Right atrium auricular region (tissue), 2 donors: ENCODE data around the gene RNF214. TPM values are rescaled to one million over a fixed set of nuclear protein-coding genes. Genes with fewer than 3 reads are reported as not detected.
"Not testable (repeated sequence)": the region's sequence is repeated elsewhere in the genome, so short reads cannot be mapped to it uniquely, and the experiment has no call there.

ENCODE experiments used
- DNase-seq: peaks from one replicate; pipeline ENCODE4 v3.0.0-alpha.2; 2019; ENCODE audit warnings: low spot score
- H3K27ac ChIP-seq, 2 donors: fragments of 200-600 bp; sonication (generic); 1 replicate in 1 of 2; 2 replicates in 1 of 2; pipeline ENCODE4 v1.5.1; 2016 to 2019
- H3K27me3 ChIP-seq, 2 donors: fragments of 200-600 bp; sonication (generic); one replicate each; pipeline versions ENCODE4 v1.5.1 to v1.6.0; 2017 to 2019
- H3K36me3 ChIP-seq: fragments of 200-600 bp; sonication (generic); one replicate; pipeline ENCODE4 v1.5.1; 2016
- H3K4me1 ChIP-seq, 2 donors: fragments of 200-600 bp; sonication (generic); one replicate each; pipeline versions ENCODE4 v1.5.1 to v1.6.0; 2017 to 2019
- H3K4me3 ChIP-seq, 2 donors: fragments of 200-600 bp; sonication (generic); 1 replicate in 1 of 2; 2 replicates in 1 of 2; pipeline ENCODE4 v1.5.1; 2017 to 2019; ENCODE audit warnings: mild to moderate bottlenecking in 1 of 2, moderate library complexity in 1 of 2
- H3K9me3 ChIP-seq, 2 donors: fragments of 200-600 bp; sonication (generic); one replicate each; pipeline ENCODE4 v1.5.1; 2019
- CTCF ChIP-seq, 2 donors: fragments of 200-600 bp; sonication (generic); IDR thresholded peaks; one replicate each; pipeline ENCODE4 v1.5.1; 2019; ENCODE audit warnings: antibody characterized with exemption in 2 of 2
- total RNA-seq, 2 donors: library from RNA; depleted of rRNA; stranded (reverse); fragments of >200 nt; gene quantifications; one replicate each; pipeline ENCODE4 v1.1.0, GENCODE V29; 2016

RNF214 gene
- total RNA-seq, 2 donors from 2014 or later: 11.0 to 11.5 TPM

- Histone ChIP-seq H3K36me3 (peaks cover 7% of the 10 kb centered on the region), H3K27me3 (no peaks in the 10 kb centered on the region), H3K9me3 (no peaks in the 10 kb centered on the region), H3K4me1 (no peaks in the 10 kb centered on the region), H3K27ac (no peak overlapping the region), H3K4me3 (no peak overlapping the region)
- no peak for TF ChIP-seq CTCF (IDR thresholded peaks at IDR 0.05)
- DNase-seq: no peak
Observed at GRCh38 chr11:117269856-117270255, 37.4 kb downstream of the RNF214 start.

- Histone ChIP-seq H3K9me3 (no peaks in the 10 kb centered on the region), H3K36me3 (peaks cover 14% of the 10 kb centered on the region), H3K27ac (no peak overlapping the region), H3K4me3 (no peak overlapping the region), H3K4me1 (no peaks in the 10 kb centered on the region), H3K27me3 (no peaks in the 10 kb centered on the region)
- no peak for DNase-seq
- no peak for TF ChIP-seq CTCF (IDR thresholded peaks at IDR 0.05)
Observed at GRCh38 chr11:117271208-117271607, 38.7 kb downstream of the RNF214 start.

- not testable (repeated sequence) for H3K9me3 ChIP-seq, H3K27me3 ChIP-seq, H3K4me3 ChIP-seq, DNase-seq, H3K27ac ChIP-seq, H3K4me1 ChIP-seq
- H3K36me3 ChIP-seq: peaks cover 14% of the 10 kb centered on the region
Observed at GRCh38 chr11:117272175-117272574, 39.7 kb downstream of the RNF214 start.

GRCh38 chr11:117273550-117274289 is 41.2 kb downstream of the RNF214 start:
- Histone ChIP-seq H3K4me1 (no peaks in the 10 kb centered on the region), H3K36me3 (peaks cover 14% of the 10 kb centered on the region), H3K4me3 (no peak overlapping the region)

GRCh38 chr11:117278347-117278746 is 45.9 kb downstream of the RNF214 start:
- no peak for TF ChIP-seq CTCF (IDR thresholded peaks at IDR 0.05)

More at GRCh38 chr11:117273550-117274289, 41.2 kb downstream of the RNF214 start:
- H3K27ac ChIP-seq: no peak overlapping the region
- no peaks in the 10 kb centered on the region for H3K9me3 ChIP-seq
- TF ChIP-seq CTCF (IDR thresholded peaks at IDR 0.05): no peak
- no peak for DNase-seq
- no peaks in the 10 kb centered on the region for H3K27me3 ChIP-seq

GRCh38 chr11:117279711-117280376 is 47.4 kb downstream of the RNF214 start:
- H3K4me1 ChIP-seq: no peaks in the 10 kb centered on the region
- no peak overlapping the region for H3K4me3 ChIP-seq
- peaks cover 49% of the 10 kb centered on the region for H3K36me3 ChIP-seq
- no peak overlapping the region for H3K27ac ChIP-seq
- no peaks in the 10 kb centered on the region for H3K27me3 ChIP-seq
- no peak for TF ChIP-seq CTCF (IDR thresholded peaks at IDR 0.05)
- no peak for DNase-seq
- no peaks in the 10 kb centered on the region for H3K9me3 ChIP-seq

More at GRCh38 chr11:117278347-117278746, 45.9 kb downstream of the RNF214 start:
- no peaks in the 10 kb centered on the region for H3K9me3 ChIP-seq
- no peak for DNase-seq
- peaks cover 38% of the 10 kb centered on the region for H3K36me3 ChIP-seq
- no peaks in the 10 kb centered on the region for H3K4me1 ChIP-seq
- H3K27ac ChIP-seq: no peak overlapping the region
- H3K4me3 ChIP-seq: no peak overlapping the region
- no peaks in the 10 kb centered on the region for H3K27me3 ChIP-seq
